Measurements from ENCODE around the gene VIT. TPM values are rescaled to one million over a fixed set of nuclear protein-coding genes. Genes with fewer than 3 reads are reported as not detected.
A peak's percentile ranks its signal among the peaks of the same experiment; 100 is the strongest.

VIT gene, protein sequence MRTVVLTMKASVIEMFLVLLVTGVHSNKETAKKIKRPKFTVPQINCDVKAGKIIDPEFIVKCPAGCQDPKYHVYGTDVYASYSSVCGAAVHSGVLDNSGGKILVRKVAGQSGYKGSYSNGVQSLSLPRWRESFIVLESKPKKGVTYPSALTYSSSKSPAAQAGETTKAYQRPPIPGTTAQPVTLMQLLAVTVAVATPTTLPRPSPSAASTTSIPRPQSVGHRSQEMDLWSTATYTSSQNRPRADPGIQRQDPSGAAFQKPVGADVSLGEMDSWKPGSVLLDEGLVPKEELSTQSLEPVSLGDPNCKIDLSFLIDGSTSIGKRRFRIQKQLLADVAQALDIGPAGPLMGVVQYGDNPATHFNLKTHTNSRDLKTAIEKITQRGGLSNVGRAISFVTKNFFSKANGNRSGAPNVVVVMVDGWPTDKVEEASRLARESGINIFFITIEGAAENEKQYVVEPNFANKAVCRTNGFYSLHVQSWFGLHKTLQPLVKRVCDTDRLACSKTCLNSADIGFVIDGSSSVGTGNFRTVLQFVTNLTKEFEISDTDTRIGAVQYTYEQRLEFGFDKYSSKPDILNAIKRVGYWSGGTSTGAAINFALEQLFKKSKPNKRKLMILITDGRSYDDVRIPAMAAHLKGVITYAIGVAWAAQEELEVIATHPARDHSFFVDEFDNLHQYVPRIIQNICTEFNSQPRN
- not detected in 2 replicates for total RNA-seq (ENCODE audit: low replicate concordance)

DNA sequence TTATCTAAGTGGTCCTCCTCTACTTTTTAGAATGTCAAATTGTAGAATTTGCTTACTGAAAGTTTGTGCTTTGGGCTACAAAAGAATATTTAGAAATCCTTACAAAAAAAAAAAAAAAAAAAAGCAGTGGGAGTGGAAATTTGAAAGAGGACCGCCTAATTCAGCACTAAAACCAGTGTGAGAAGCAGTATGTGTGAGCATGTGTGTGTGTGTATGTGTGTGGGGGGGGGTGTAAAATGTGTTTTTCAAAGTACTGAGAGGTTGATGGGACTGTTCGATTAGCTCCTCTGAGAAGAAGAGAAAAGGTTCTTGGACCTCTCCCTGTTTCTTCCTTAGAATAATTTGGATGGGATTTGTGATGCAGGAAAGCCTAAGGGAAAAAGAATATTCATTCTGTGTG, at the start of gene VIT:
Gene VIT (plus strand): TSS at position 175 of the 400 bp plus-strand sequence. CDS start 19,664 bp downstream, outside the sequence.
- H3K9me3 ChIP-seq (ENCODE audit: low read depth) = no peaks in the 10 kb centered on the region
- no peaks in the 10 kb centered on the region for H3K27me3 ChIP-seq
- peaks cover 5% of the 10 kb centered on the region for H3K27me3 Mint-ChIP-seq (ENCODE audit: insufficient read depth, low read depth)
- DNase-seq (ENCODE audit: low spot score) = no peak
- no peak within 1 kb of the TSS for H3K4me2 ChIP-seq
- TF ChIP-seq EZH2phosphoT487 (IDR thresholded peaks at IDR 0.05) (no peak), EZH2 (IDR thresholded peaks at IDR 0.05) (no peak)
- TF ChIP-seq, protein P1, sequence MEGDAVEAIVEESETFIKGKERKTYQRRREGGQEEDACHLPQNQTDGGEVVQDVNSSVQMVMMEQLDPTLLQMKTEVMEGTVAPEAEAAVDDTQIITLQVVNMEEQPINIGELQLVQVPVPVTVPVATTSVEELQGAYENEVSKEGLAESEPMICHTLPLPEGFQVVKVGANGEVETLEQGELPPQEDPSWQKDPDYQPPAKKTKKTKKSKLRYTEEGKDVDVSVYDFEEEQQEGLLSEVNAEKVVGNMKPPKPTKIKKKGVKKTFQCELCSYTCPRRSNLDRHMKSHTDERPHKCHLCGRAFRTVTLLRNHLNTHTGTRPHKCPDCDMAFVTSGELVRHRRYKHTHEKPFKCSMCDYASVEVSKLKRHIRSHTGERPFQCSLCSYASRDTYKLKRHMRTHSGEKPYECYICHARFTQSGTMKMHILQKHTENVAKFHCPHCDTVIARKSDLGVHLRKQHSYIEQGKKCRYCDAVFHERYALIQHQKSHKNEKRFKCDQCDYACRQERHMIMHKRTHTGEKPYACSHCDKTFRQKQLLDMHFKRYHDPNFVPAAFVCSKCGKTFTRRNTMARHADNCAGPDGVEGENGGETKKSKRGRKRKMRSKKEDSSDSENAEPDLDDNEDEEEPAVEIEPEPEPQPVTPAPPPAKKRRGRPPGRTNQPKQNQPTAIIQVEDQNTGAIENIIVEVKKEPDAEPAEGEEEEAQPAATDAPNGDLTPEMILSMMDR (IDR thresholded peaks at IDR 0.05) = no peak
- no peaks in the 10 kb centered on the region for H3K4me1 ChIP-seq
- no peak within 1 kb of the TSS for H3K4me3 Mint-ChIP-seq
- H3K9ac ChIP-seq = no peak within 1 kb of the TSS
- no peak within 1 kb of the TSS for H3K27ac Mint-ChIP-seq
- H3K27ac ChIP-seq = no peak within 1 kb of the TSS
- H3K79me2 ChIP-seq (ENCODE audit: low read depth) = no peaks in the 10 kb centered on the region
- H3K9me3 Mint-ChIP-seq = no peaks in the 10 kb centered on the region
- H3K4me3 ChIP-seq = no peak within 1 kb of the TSS
- H3K36me3 ChIP-seq = no peaks in the 10 kb centered on the region
- no peaks in the 10 kb centered on the region for H4K20me1 ChIP-seq (ENCODE audit: low read depth)
- H3F3A ChIP-seq (ENCODE audit: low read depth) = no peaks in the 10 kb centered on the region
- peak within 1 kb of the TSS; percentile 2 for H2AFZ ChIP-seq (replicated peaks)
- peaks cover 14% of the 10 kb centered on the region for H3K4me1 Mint-ChIP-seq
- H3K36me3 Mint-ChIP-seq = no peaks in the 10 kb centered on the region

DNA sequence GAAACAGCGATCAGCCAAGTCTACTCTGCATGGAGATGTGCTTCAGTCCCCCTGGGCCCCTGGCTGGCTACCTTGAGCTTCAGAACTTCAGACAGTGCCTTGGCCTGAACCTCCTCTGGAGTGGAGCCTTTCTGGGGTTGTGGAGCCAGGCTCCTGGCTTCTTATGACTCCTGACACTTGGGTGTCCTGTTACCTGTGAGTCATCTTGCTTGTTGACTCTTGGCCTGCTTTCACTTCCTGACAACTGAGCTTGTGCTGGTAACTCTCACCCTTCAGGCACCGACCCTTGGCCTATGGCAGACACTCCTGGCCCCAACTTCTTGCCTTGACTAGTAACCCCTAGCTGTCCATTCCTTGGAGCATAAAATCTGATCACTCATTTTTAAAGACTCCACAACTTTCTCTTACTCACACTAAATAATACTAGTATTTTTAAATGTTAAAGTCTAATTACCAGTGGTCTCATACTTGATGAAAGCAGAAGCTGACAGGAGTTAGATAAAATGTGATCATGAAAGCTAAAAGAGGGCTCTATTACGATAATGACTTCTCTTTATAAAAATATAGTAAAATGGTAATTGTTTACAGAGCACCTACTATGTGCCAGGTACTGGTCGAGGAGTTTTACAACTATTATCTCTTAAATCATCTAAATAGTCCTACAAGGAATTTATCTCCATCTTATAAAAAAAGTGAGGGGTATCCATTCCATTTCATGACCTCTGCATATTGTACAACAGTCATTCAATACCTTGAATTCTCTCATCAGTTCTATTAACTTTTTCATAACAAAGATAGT, 46.3 kb upstream of the VIT start:
- no peaks in the 10 kb centered on the region for H3K36me3 Mint-ChIP-seq
- H3K4me1 Mint-ChIP-seq = no peaks in the 10 kb centered on the region
- H3K4me2 ChIP-seq = no peak overlapping the region
- no peaks in the 10 kb centered on the region for H3K79me2 ChIP-seq (ENCODE audit: low read depth)
- H3F3A ChIP-seq (ENCODE audit: low read depth) = no peaks in the 10 kb centered on the region
- H2AFZ ChIP-seq (replicated peaks) = no peak overlapping the region
- no peaks in the 10 kb centered on the region for H3K36me3 ChIP-seq
- H3K4me3 Mint-ChIP-seq = no peak overlapping the region
- DNase-seq (ENCODE audit: low spot score) = no peak
- no peak for TF ChIP-seq EZH2phosphoT487 (IDR thresholded peaks at IDR 0.05)
- TF ChIP-seq EZH2 (IDR thresholded peaks at IDR 0.05) = no peak
- TF ChIP-seq, protein P1 (IDR thresholded peaks at IDR 0.05) = no peak
- H3K27ac ChIP-seq = no peak overlapping the region
- H3K9ac ChIP-seq = no peak overlapping the region
- H3K9me3 Mint-ChIP-seq = peaks cover 9% of the 10 kb centered on the region
- no peaks in the 10 kb centered on the region for H3K27me3 ChIP-seq
- no peaks in the 10 kb centered on the region for H3K4me1 ChIP-seq
- H4K20me1 ChIP-seq (ENCODE audit: low read depth) = no peaks in the 10 kb centered on the region
- no peak overlapping the region for H3K4me3 ChIP-seq
- H3K27me3 Mint-ChIP-seq (ENCODE audit: insufficient read depth, low read depth) = peaks cover under 1% of the 10 kb centered on the region
- no peaks in the 10 kb centered on the region for H3K9me3 ChIP-seq (ENCODE audit: low read depth)
- H3K27ac Mint-ChIP-seq = no peak overlapping the region

DNA sequence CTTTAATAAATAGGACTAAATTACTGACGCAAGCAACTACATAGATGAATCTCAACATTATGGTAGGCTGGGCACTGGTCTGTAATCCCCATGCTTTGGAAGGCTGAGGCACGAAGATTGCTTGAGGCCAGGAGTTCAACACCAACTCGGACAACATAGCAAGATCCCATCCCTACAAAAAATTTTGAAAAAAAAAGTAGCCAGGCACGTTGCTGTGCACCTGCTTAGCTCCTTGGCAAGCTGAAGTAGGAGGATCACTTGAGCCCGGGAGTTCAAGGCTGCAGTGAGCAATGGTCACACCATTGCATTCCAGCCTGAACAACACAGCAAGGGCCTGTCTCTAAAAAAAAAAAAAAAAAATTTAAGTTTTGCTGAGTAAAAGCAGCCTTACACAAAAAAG, 43.4 kb upstream of the VIT start:
- H3K4me3 ChIP-seq = no peak overlapping the region
- H3K27ac ChIP-seq = no peak overlapping the region
- H3K9me3 ChIP-seq (ENCODE audit: low read depth) = no peaks in the 10 kb centered on the region
- no peak overlapping the region for H3K4me3 Mint-ChIP-seq
- H3K9ac ChIP-seq = no peak overlapping the region
- H3K4me1 Mint-ChIP-seq = no peaks in the 10 kb centered on the region
- no peaks in the 10 kb centered on the region for H3K36me3 Mint-ChIP-seq
- no peak overlapping the region for H3K4me2 ChIP-seq
- no peaks in the 10 kb centered on the region for H3K4me1 ChIP-seq
- no peaks in the 10 kb centered on the region for H3K79me2 ChIP-seq (ENCODE audit: low read depth)
- no peak for DNase-seq (ENCODE audit: low spot score)
- TF ChIP-seq, protein P1 (IDR thresholded peaks at IDR 0.05) = no peak
- TF ChIP-seq EZH2 (IDR thresholded peaks at IDR 0.05) = no peak
- TF ChIP-seq EZH2phosphoT487 (IDR thresholded peaks at IDR 0.05) = no peak
- H3K36me3 ChIP-seq = no peaks in the 10 kb centered on the region
- H3F3A ChIP-seq (ENCODE audit: low read depth) = no peaks in the 10 kb centered on the region
- H3K27me3 ChIP-seq = no peaks in the 10 kb centered on the region
- H3K27me3 Mint-ChIP-seq (ENCODE audit: insufficient read depth, low read depth) = no peaks in the 10 kb centered on the region
- H4K20me1 ChIP-seq (ENCODE audit: low read depth) = no peaks in the 10 kb centered on the region
- H3K27ac Mint-ChIP-seq = no peak overlapping the region
- H3K9me3 Mint-ChIP-seq = no peaks in the 10 kb centered on the region
- H2AFZ ChIP-seq (replicated peaks) = no peak overlapping the region
